DND-41 (cell line): ENCODE results near the gene SLC46A2.

Experiments
- ATAC-seq: fragments of 200-7000 bp; cut with Tn5 transposase; 3 replicates; pipeline ENCODE4 v1.9.1; 2021; ENCODE audit warnings: low read depth; ENCODE audit not compliant: insufficient read depth
- DNase-seq: peaks from one replicate; pipeline ENCODE4 v3.0.0-alpha.2; 2020
- H2AFZ ChIP-seq: 2 replicates; pipeline ENCODE4 v1.6.0; 2012; ENCODE audit warnings: low read depth, low read length
- H3K27ac ChIP-seq: 2 replicates; pipeline ENCODE4 v1.5.1; 2012; ENCODE audit warnings: low read length, inconsistent platforms
- H3K27me3 ChIP-seq: fragments of 200-600 bp; sonication (generic); 2 replicates; pipeline ENCODE4 v1.6.0; 2012; ENCODE audit warnings: low read length, mild to moderate bottlenecking, inconsistent platforms; ENCODE audit not compliant: insufficient read depth, poor library complexity
- H3K36me3 ChIP-seq: 2 replicates; pipeline ENCODE4 v1.5.1; 2012; ENCODE audit warnings: low read length, inconsistent platforms; ENCODE audit not compliant: insufficient read depth
- H3K4me1 ChIP-seq: 2 replicates; pipeline ENCODE4 v1.5.1; 2012; ENCODE audit warnings: mild to moderate bottlenecking, low read length; ENCODE audit not compliant: insufficient read depth
- H3K4me2 ChIP-seq: 2 replicates; pipeline ENCODE4 v1.6.0; 2012; ENCODE audit warnings: mild to moderate bottlenecking, moderate library complexity, low read length, inconsistent platforms; ENCODE audit not compliant: insufficient read depth
- H3K4me3 ChIP-seq, 2 experiments: fragments of 200-600 bp in 1 of 2; shearing (Covaris generic) in 1 of 2; 2 replicates each; pipeline ENCODE4 v1.5.1; 2012 to 2016; ENCODE audit warnings: inconsistent platforms in 2 of 2, low read length in 2 of 2, mild to moderate bottlenecking in 2 of 2, low read depth in 1 of 2, moderate library complexity in 1 of 2
- H3K79me2 ChIP-seq: 2 replicates; pipeline ENCODE4 v1.6.0; 2012; ENCODE audit warnings: low read length, inconsistent platforms; ENCODE audit not compliant: insufficient read depth
- H3K9ac ChIP-seq: 2 replicates; pipeline ENCODE4 v1.6.0; 2012; ENCODE audit warnings: low read depth, mild to moderate bottlenecking, inconsistent platforms, low read length, moderate library complexity
- H3K9me3 ChIP-seq: 2 replicates; pipeline ENCODE4 v1.5.1; 2012; ENCODE audit warnings: low read length, moderate library complexity, mild to moderate bottlenecking, inconsistent platforms; ENCODE audit not compliant: insufficient read depth, severe bottlenecking
- H4K20me1 ChIP-seq: 2 replicates; pipeline ENCODE4 v1.6.0; 2012; ENCODE audit warnings: low read length; ENCODE audit not compliant: insufficient read depth
- CTCF ChIP-seq: IDR thresholded peaks from 2 replicates; pipeline ENCODE4 v1.5.1; 2012; ENCODE audit warnings: borderline replicate concordance, low read length, moderate library complexity, mild to moderate bottlenecking; ENCODE audit not compliant: poor library complexity, severe bottlenecking; ENCODE audit errors: extremely low read depth
- EZH2 ChIP-seq: IDR thresholded peaks from 3 replicates; pipeline ENCODE4 v1.6.1; 2012; ENCODE audit warnings: borderline replicate concordance, low read depth, mild to moderate bottlenecking, moderate library complexity, low read length, inconsistent platforms; ENCODE audit not compliant: severe bottlenecking

SLC46A2 gene

GRCh38 chr9:112860451-112860850, 30.2 kb downstream of the SLC46A2 start:
- H3K4me1 ChIP-seq = no peaks in the 10 kb centered on the region
- H2AFZ ChIP-seq = no peak overlapping the region
- no peaks in the 10 kb centered on the region for H3K9me3 ChIP-seq
- TF ChIP-seq CTCF (no peak), EZH2 (no peak)
- no peak overlapping the region for H3K27ac ChIP-seq
- DNase-seq (no peak), ATAC-seq (no peak)
- no peak overlapping the region for H3K4me3 ChIP-seq
- no peaks in the 10 kb centered on the region for H3K36me3 ChIP-seq
- H3K79me2 ChIP-seq = no peaks in the 10 kb centered on the region
- no peaks in the 10 kb centered on the region for H3K27me3 ChIP-seq
- H3K9ac ChIP-seq = no peak overlapping the region
- H4K20me1 ChIP-seq = no peaks in the 10 kb centered on the region
- no peak overlapping the region for H3K4me2 ChIP-seq

- no peaks in the 10 kb centered on the region for H3K27me3 ChIP-seq
- no peak for DNase-seq
- no peak overlapping the region for H3K4me2 ChIP-seq
- H3K9ac ChIP-seq = no peak overlapping the region
- no peak overlapping the region for H3K27ac ChIP-seq
- H3K4me1 ChIP-seq = no peaks in the 10 kb centered on the region
- no peak for ATAC-seq
- H3K4me3 ChIP-seq = no peak overlapping the region
- no peaks in the 10 kb centered on the region for H3K79me2 ChIP-seq
- H3K36me3 ChIP-seq = no peaks in the 10 kb centered on the region
- H2AFZ ChIP-seq = no peak overlapping the region
- TF ChIP-seq CTCF (no peak), EZH2 (no peak)
- no peaks in the 10 kb centered on the region for H4K20me1 ChIP-seq
- no peaks in the 10 kb centered on the region for H3K9me3 ChIP-seq
These were observed 32.0 kb downstream of the SLC46A2 start for GRCh38 chr9:112858625-112859147.

GRCh38 chr9:112858005-112858404, 32.7 kb downstream of the SLC46A2 start:
- Histone ChIP-seq H3K27me3 (no peaks in the 10 kb centered on the region), H3K9me3 (no peaks in the 10 kb centered on the region), H3K4me2 (no peak overlapping the region)

More at GRCh38 chr9:112858005-112858404, 32.7 kb downstream of the SLC46A2 start:
- Histone ChIP-seq H2AFZ (no peak overlapping the region), H3K4me1 (no peaks in the 10 kb centered on the region), H3K79me2 (no peaks in the 10 kb centered on the region), H3K27ac (no peak overlapping the region), H3K4me3 (no peak overlapping the region), H3K36me3 (no peaks in the 10 kb centered on the region), H3K9ac (no peak overlapping the region), H4K20me1 (no peaks in the 10 kb centered on the region)
- no peak for DNase-seq
- ATAC-seq = no peak
- TF ChIP-seq CTCF = no peak
- no peak for TF ChIP-seq EZH2
